Naive thymus-derived CD8-positive, alpha-beta T cell (primary cell): Measurements from ENCODE around the gene ERG. TPM values are rescaled to one million over a fixed set of nuclear protein-coding genes. Genes with fewer than 3 reads are reported as not detected.

Experiments used
- ATAC-seq, 2 donors: fragments of 150-1000 bp; cut with Tn5 transposase in 1 of 2; sonication (Bioruptor Pico), chemical (Tn5 transposase) in 1 of 2; 1 replicate in 1 of 2; 2 replicates in 1 of 2; pipeline ENCODE4 v1.10.0; 2021; ENCODE audit warnings: mild to moderate bottlenecking in 2 of 2, moderate library complexity in 2 of 2
- POLR2A ChIA-PET: fragments of 350-600 bp; sonication (Branson Sonifier 250); formaldehyde crosslinking; loops from one replicate; lab custom pipeline; 2021; ENCODE audit warnings: antibody characterized with exemption; lab: Charles Lee
- DNase-seq, 10 donors: peaks; one replicate each; pipeline versions ENCODE4 v3.0.0 to v3.0.0-alpha.2; 2020 to 2022
- H3K27ac Mint-ChIP-seq, 10 donors: one replicate each; pipeline ENCODE4 v1.8.0; 2020 to 2022; ENCODE audit warnings: mild to moderate bottlenecking in 10 of 10, mixed read lengths in 10 of 10, moderate library complexity in 4 of 10, inconsistent platforms in 1 of 10
- H3K27me3 Mint-ChIP-seq, 5 donors: one replicate each; pipeline ENCODE4 v1.8.0; 2021 to 2022; ENCODE audit warnings: mixed read lengths in 5 of 5
- H3K36me3 Mint-ChIP-seq, 3 donors: one replicate each; pipeline ENCODE4 v1.8.0; 2020 to 2022; ENCODE audit warnings: mixed read lengths in 3 of 3, mild to moderate bottlenecking in 2 of 3, inconsistent platforms in 1 of 3
- H3K4me1 Mint-ChIP-seq, 4 donors: one replicate each; pipeline ENCODE4 v1.8.0; 2021 to 2022; ENCODE audit warnings: mixed read lengths in 4 of 4
- H3K4me3 Mint-ChIP-seq, 10 donors: one replicate each; pipeline ENCODE4 v1.8.0; 2020 to 2022; ENCODE audit warnings: mild to moderate bottlenecking in 10 of 10, mixed read lengths in 10 of 10, moderate library complexity in 6 of 10, inconsistent platforms in 1 of 10
- H3K9me3 Mint-ChIP-seq, 9 donors: one replicate each; pipeline ENCODE4 v1.8.0; 2020 to 2022; ENCODE audit warnings: mixed read lengths in 9 of 9, mild to moderate bottlenecking in 3 of 9, inconsistent platforms in 1 of 9, moderate library complexity in 1 of 9
- polyA plus RNA-seq, 3 donors: library from polyadenylated mRNA; unstranded; fragments of 300-500 nt; fragmentation: Illumina TruSeq; gene quantifications; one replicate each; pipeline ENCODE4 v1.2.3, GENCODE V29; 2021
- total RNA-seq, 8 experiments: library from RNA in 2 of 8; stranded (reverse) in 2 of 8; gene quantifications; one replicate each; pipeline ENCODE4 v1.2.3 and lab custom pipeline; 2021 to 2026

Gene ERG
- total and polyA plus RNA-seq, 5 experiments from 2014 or later: not detected

DNA sequence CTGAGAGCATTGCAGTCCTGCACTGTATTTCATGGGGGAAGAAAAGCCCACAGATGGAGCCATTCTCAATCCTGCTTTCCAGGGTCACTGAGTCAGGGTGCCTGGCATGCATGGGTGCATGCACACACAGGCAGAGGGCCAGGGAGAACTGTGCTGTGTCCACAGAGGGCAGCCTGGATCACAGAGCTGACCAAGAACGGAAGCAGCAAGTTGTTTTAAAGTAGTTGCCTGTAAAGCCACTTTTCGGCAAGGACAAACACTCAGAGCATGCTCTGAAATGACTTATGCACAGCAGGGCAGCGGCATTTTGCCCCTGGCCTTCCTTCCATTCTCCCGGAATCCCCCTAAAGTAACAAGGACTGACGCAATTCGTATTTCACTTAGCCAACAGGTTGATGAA, 3.6 kb downstream of the ERG start:
- DNase-seq (no peak), ATAC-seq (no peak)
- Mint-ChIP-seq H3K36me3 (no peaks in the 10 kb centered on the region), H3K27ac (no peak overlapping the region), H3K9me3 (no peaks in the 10 kb centered on the region), H3K4me1 (peaks cover 0 to 21% (median 5%) of the 10 kb centered on the region in 4 donors), H3K4me3 (no peak overlapping the region), H3K27me3 (peaks cover 25 to 93% (median 41%) of the 10 kb centered on the region in 5 donors)
- POLR2A ChIA-PET: no interaction called here

DNA sequence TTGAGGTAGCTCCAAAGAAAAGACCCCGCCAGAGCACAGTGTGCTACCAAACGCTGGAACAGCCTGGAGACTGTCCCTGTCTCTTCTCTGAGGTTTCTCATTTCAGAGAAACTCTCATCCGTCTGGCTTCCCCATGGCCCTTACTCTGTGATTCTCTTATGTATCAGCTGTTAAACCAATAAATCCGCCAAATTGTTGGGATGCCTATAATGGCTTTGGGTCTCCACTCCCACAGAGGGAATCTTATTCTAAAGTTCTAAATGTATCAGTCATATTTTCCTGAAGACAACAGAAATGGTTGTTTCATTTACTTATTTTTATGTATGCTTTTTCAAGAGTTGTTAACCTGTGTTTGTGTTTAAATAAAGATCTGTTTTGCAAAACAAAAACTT, 4.0 kb downstream of the ERG start:
- POLR2A ChIA-PET: no interaction called here
- H3K4me3 Mint-ChIP-seq: no peak overlapping the region
- DNase-seq: no peak
- no peak overlapping the region for H3K27ac Mint-ChIP-seq
- no peaks in the 10 kb centered on the region for H3K9me3 Mint-ChIP-seq
- peaks cover 0 to 21% (median 4%) of the 10 kb centered on the region in 4 donors for H3K4me1 Mint-ChIP-seq
- no peak for ATAC-seq
- H3K36me3 Mint-ChIP-seq: no peaks in the 10 kb centered on the region
- peaks cover 26 to 93% (median 39%) of the 10 kb centered on the region in 5 donors for H3K27me3 Mint-ChIP-seq

- H3K4me3 Mint-ChIP-seq: no peak overlapping the region
- no peak overlapping the region for H3K27ac Mint-ChIP-seq
- H3K9me3 Mint-ChIP-seq: no peaks in the 10 kb centered on the region
- DNase-seq (no peak), ATAC-seq (no peak)
- peaks cover 25 to 92% (median 39%) of the 10 kb centered on the region in 5 donors for H3K27me3 Mint-ChIP-seq
- peaks cover 0 to 16% (median 3%) of the 10 kb centered on the region in 4 donors for H3K4me1 Mint-ChIP-seq
- no peaks in the 10 kb centered on the region for H3K36me3 Mint-ChIP-seq
- POLR2A ChIA-PET: no interaction called here
Measured at GRCh38 chr21:38493549-38494250, 4.6 kb downstream of the ERG start.

- H3K4me1 Mint-ChIP-seq: peaks cover 0 to 6% (median 3%) of the 10 kb centered on the region in 4 donors
- ATAC-seq (no peak), DNase-seq (no peak)
- H3K36me3 Mint-ChIP-seq: no peaks in the 10 kb centered on the region
- H3K9me3 Mint-ChIP-seq: no peaks in the 10 kb centered on the region
- no peak overlapping the region for H3K4me3 Mint-ChIP-seq
- H3K27me3 Mint-ChIP-seq: peaks cover 13 to 88% (median 35%) of the 10 kb centered on the region in 5 donors
- POLR2A ChIA-PET: no interaction called here
- H3K27ac Mint-ChIP-seq: no peak overlapping the region
Measured at GRCh38 chr21:38492007-38492406, 6.3 kb downstream of the ERG start.

DNA sequence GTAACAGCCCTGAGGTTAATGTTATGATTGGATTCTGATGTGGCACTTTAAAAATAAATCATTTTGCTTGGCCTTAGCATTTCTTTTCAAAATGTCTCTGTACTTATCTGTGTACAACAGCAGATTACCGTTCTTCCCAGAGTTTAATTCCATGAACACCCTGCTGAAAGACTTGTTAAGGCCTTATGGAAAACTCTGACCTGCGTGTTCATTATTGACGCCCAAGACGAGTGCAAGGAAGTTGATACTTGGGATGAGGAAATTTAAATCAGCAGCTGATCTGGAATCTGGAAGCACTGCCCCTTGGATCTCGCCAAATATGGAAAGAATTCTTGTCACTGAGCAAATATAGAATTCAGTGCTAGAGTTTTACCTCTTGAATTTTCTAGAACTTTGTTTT, 6.7 kb downstream of the ERG start:
- H3K9me3 Mint-ChIP-seq: no peaks in the 10 kb centered on the region
- H3K27me3 Mint-ChIP-seq: peaks cover 13 to 90% (median 35%) of the 10 kb centered on the region in 5 donors

GRCh38 chr21:38490411-38491020, 7.8 kb downstream of the ERG start:
- no peak for ATAC-seq
- Mint-ChIP-seq H3K4me3 (no peak overlapping the region), H3K4me1 (peaks cover 0 to 6% (median 3%) of the 10 kb centered on the region in 4 donors), H3K27me3 (peaks cover 16 to 86% (median 34%) of the 10 kb centered on the region in 5 donors), H3K36me3 (no peaks in the 10 kb centered on the region), H3K9me3 (no peaks in the 10 kb centered on the region), H3K27ac (no peak overlapping the region)
- no peak for DNase-seq
- POLR2A ChIA-PET: no interaction called here

More for the DNA sequence above, 6.7 kb downstream of the ERG start:
- no peak for DNase-seq
- Mint-ChIP-seq H3K4me3 (no peak overlapping the region), H3K4me1 (peaks cover 0 to 6% (median 3%) of the 10 kb centered on the region in 4 donors), H3K36me3 (no peaks in the 10 kb centered on the region), H3K27ac (no peak overlapping the region)
- POLR2A ChIA-PET: no interaction called here
- ATAC-seq: no peak

- H3K27ac Mint-ChIP-seq: no peak overlapping the region
- no peaks in the 10 kb centered on the region for H3K36me3 Mint-ChIP-seq
- H3K9me3 Mint-ChIP-seq: no peaks in the 10 kb centered on the region
- DNase-seq (no peak), ATAC-seq (no peak)
- peaks cover 8 to 79% (median 27%) of the 10 kb centered on the region in 5 donors for H3K27me3 Mint-ChIP-seq
- no peak overlapping the region for H3K4me3 Mint-ChIP-seq
- H3K4me1 Mint-ChIP-seq: peaks cover 0 to 6% (median 2%) of the 10 kb centered on the region in 4 donors
- POLR2A ChIA-PET: no interaction called here
Measured at GRCh38 chr21:38489729-38490128, 8.5 kb downstream of the ERG start.

DNA sequence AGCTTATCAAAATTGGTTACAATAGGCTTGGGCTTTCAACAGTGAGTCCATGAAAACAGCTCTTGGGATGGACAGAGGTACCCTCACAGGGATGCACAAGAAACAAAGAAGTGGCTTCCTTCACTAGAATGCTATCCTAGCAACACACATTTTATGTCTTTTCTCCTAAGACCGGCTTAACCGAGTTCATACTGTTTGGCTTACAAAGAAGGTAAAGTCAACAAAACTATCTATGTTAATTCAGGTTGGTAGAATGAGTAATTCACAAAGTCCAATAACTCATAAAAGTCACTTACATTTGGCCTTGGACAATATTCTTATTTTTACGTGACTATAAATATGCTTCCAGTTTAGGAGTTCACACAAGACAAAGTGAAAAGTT, 9.0 kb downstream of the ERG start:
- DNase-seq: no peak
- H3K9me3 Mint-ChIP-seq: no peaks in the 10 kb centered on the region
- POLR2A ChIA-PET: no interaction called here
- no peak for ATAC-seq
- no peak overlapping the region for H3K4me3 Mint-ChIP-seq
- no peak overlapping the region for H3K27ac Mint-ChIP-seq
- peaks cover 0 to 6% (median under 1%) of the 10 kb centered on the region in 4 donors for H3K4me1 Mint-ChIP-seq
- H3K36me3 Mint-ChIP-seq: no peaks in the 10 kb centered on the region
- peaks cover 10 to 74% (median 27%) of the 10 kb centered on the region in 5 donors for H3K27me3 Mint-ChIP-seq

- no peak for ATAC-seq
- Mint-ChIP-seq H3K27ac (no peak overlapping the region), H3K4me1 (peaks cover 0 to 4% (median 0%) of the 10 kb centered on the region in 4 donors), H3K4me3 (no peak overlapping the region), H3K9me3 (no peaks in the 10 kb centered on the region), H3K36me3 (no peaks in the 10 kb centered on the region), H3K27me3 (peaks cover 11 to 69% (median 25%) of the 10 kb centered on the region in 5 donors)
- no peak for DNase-seq
- POLR2A ChIA-PET: no interaction called here
Measured at GRCh38 chr21:38488640-38489270, 9.5 kb downstream of the ERG start.

DNA sequence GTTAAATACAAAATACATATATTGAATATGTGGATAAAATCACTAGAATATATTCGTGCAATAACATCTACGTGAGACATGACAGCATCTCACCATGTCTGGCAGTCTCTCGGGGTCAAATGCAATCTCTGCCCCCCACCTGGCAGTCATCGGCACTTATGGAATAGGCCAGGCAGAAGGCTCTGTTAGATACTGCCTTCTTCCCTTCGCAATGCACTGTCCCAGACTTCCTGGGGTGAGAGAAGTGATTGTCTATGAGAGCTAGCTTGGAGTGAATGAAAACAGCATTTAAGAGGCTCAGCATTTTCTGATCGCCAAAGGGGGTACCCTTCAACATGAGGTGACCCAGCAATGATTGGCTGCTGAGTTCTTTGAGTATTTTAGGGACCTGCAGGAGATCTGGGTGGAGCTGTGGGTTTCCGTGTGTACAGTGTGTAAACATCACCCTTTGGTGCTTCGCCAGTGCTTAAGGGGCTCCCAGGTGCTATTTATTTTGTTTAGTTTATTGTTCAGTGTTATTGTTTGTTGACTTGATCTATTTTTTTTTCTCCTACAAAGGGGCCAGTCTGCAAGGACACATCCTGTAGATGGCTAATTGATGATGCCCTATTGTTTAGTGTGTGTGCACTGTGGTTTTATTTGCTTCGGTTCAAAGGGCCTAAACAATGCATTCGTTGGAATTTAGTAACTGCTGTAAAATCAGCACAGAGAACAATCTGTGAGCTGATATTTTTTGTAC, 10.2 kb downstream of the ERG start:
- Mint-ChIP-seq H3K27ac (no peak overlapping the region), H3K4me1 (no peaks in the 10 kb centered on the region), H3K27me3 (peaks cover 10 to 63% (median 22%) of the 10 kb centered on the region in 5 donors), H3K36me3 (no peaks in the 10 kb centered on the region), H3K9me3 (no peaks in the 10 kb centered on the region), H3K4me3 (no peak overlapping the region)
- POLR2A ChIA-PET: no interaction called here
- DNase-seq: no peak
- no peak for ATAC-seq

DNA sequence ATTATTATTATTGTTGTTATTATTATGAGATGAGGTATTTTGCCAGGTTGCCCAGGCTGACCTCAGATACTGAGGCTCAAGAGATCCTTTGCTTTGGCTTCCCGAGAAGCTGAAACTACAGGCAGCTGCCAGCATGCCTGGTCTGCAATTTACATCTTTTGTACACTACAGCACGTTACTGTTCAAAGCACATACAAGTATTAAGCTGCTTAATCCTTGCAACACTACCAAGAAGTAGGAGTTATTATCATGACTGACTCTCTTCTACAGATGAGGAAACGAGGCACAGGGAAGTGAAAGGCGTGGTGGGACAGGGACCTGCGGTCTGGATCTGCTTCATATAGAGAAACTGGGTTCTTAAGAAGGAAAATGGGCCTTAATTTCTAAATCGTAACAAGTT, 11.6 kb downstream of the ERG start:
- Mint-ChIP-seq H3K27ac (no peak overlapping the region), H3K4me3 (no peak overlapping the region), H3K9me3 (no peaks in the 10 kb centered on the region), H3K4me1 (no peaks in the 10 kb centered on the region), H3K36me3 (no peaks in the 10 kb centered on the region), H3K27me3 (peaks cover 10 to 60% (median 23%) of the 10 kb centered on the region in 5 donors)
- DNase-seq: no peak
- POLR2A ChIA-PET: no interaction called here
- no peak for ATAC-seq

DNA sequence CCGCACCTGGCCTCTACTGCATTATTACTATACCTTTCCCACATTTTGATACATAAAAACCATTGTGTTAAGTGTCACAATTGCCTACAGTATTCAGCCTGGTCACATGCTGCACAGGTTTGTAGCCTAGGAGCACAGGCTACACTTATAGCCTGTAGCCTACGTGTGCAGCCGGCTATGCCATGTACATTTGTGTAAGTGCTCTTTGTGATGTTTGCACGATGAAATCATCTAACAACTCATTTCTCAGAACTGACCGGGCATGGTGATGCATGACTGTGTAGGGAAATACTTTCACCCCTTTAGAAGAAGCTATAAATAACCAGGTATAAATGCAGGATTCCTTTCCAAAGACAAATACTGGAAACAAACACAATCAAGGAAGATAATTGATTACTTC, 12.1 kb downstream of the ERG start:
- POLR2A ChIA-PET: no interaction called here
- H3K27ac Mint-ChIP-seq: no peak overlapping the region
- H3K9me3 Mint-ChIP-seq: no peaks in the 10 kb centered on the region
- no peaks in the 10 kb centered on the region for H3K4me1 Mint-ChIP-seq
- no peak for DNase-seq
- peaks cover 10 to 56% (median 19%) of the 10 kb centered on the region in 5 donors for H3K27me3 Mint-ChIP-seq
- ATAC-seq: no peak
- H3K36me3 Mint-ChIP-seq: no peaks in the 10 kb centered on the region
- H3K4me3 Mint-ChIP-seq: no peak overlapping the region
